ENCODE measurements around the gene TSTD2.

The TSTD2 gene

GRCh38 chr9:97645720-97646119, 12.6 kb upstream of the TSTD2 start:
- Histone ChIP-seq H3K27ac (ENCODE audit: low read depth, low read length, poor library complexity, severe bottlenecking) (no peak overlapping the region), H2AFZ (ENCODE audit: low read length) (no peak overlapping the region), H3K4me1 (ENCODE audit: insufficient read depth, low read length, severe bottlenecking) (no peaks in the 10 kb centered on the region), H3K36me3 (ENCODE audit: insufficient read depth, low read length) (peaks cover 91% of the 10 kb centered on the region), H3K79me2 (ENCODE audit: insufficient read depth, low read length) (peaks cover 20% of the 10 kb centered on the region), H3K4me2 (ENCODE audit: low read length) (no peak overlapping the region), H3K27me3 (ENCODE audit: insufficient read depth, low read length) (no peaks in the 10 kb centered on the region), H3K9me2 (ENCODE audit: low read depth, low read length) (no peaks in the 10 kb centered on the region), H4K20me1 (ENCODE audit: insufficient read depth, low read length) (no peaks in the 10 kb centered on the region), H3K9me3 (ENCODE audit: low read length) (no peaks in the 10 kb centered on the region), H3K4me3 (ENCODE audit: low read depth, low read length, poor library complexity, severe bottlenecking) (no peak overlapping the region), H3K9ac (ENCODE audit: low read length) (no peak overlapping the region), H3F3A (ENCODE audit: insufficient read depth, low read length) (no peaks in the 10 kb centered on the region)
- no peak for TF ChIP-seq CTCF (IDR thresholded peaks at IDR 0.05; ENCODE audit: low read length)
- TF ChIP-seq EZH2 (IDR thresholded peaks at IDR 0.05; ENCODE audit: borderline replicate concordance, low read length) = no peak

GRCh38 chr9:97640325-97640724, 7.2 kb upstream of the TSTD2 start:
- Histone ChIP-seq H3K4me3 (ENCODE audit: low read depth, low read length, poor library complexity, severe bottlenecking) (no peak overlapping the region), H3K79me2 (ENCODE audit: insufficient read depth, low read length) (peaks cover 72% of the 10 kb centered on the region), H3F3A (ENCODE audit: insufficient read depth, low read length) (no peaks in the 10 kb centered on the region), H3K27me3 (ENCODE audit: insufficient read depth, low read length) (no peaks in the 10 kb centered on the region), H3K4me2 (ENCODE audit: low read length) (no peak overlapping the region), H2AFZ (ENCODE audit: low read length) (no peak overlapping the region), H3K36me3 (ENCODE audit: insufficient read depth, low read length) (peaks cover 56% of the 10 kb centered on the region), H3K27ac (ENCODE audit: low read depth, low read length, poor library complexity, severe bottlenecking) (no peak overlapping the region), H3K9me2 (ENCODE audit: low read depth, low read length) (no peaks in the 10 kb centered on the region), H3K9ac (ENCODE audit: low read length) (no peak overlapping the region), H4K20me1 (ENCODE audit: insufficient read depth, low read length) (no peaks in the 10 kb centered on the region), H3K4me1 (ENCODE audit: insufficient read depth, low read length, severe bottlenecking) (peaks cover 28% of the 10 kb centered on the region), H3K9me3 (ENCODE audit: low read length) (no peaks in the 10 kb centered on the region)
- TF ChIP-seq EZH2 (IDR thresholded peaks at IDR 0.05; ENCODE audit: borderline replicate concordance, low read length) (no peak), CTCF (IDR thresholded peaks at IDR 0.05; ENCODE audit: low read length) (no peak)

GRCh38 chr9:97638666-97639065, 5.5 kb upstream of the TSTD2 start:
- H3K9me3 ChIP-seq (ENCODE audit: low read length) = no peaks in the 10 kb centered on the region
- H2AFZ ChIP-seq (ENCODE audit: low read length) = no peak overlapping the region
- H3K27me3 ChIP-seq (ENCODE audit: insufficient read depth, low read length) = no peaks in the 10 kb centered on the region
- no peak overlapping the region for H3K4me3 ChIP-seq (ENCODE audit: low read depth, low read length, poor library complexity, severe bottlenecking)
- H3K4me2 ChIP-seq (ENCODE audit: low read length) = no peak overlapping the region
- peaks cover 39% of the 10 kb centered on the region for H3K4me1 ChIP-seq (ENCODE audit: insufficient read depth, low read length, severe bottlenecking)
- H3F3A ChIP-seq (ENCODE audit: insufficient read depth, low read length) = no peaks in the 10 kb centered on the region
- H3K9ac ChIP-seq (ENCODE audit: low read length) = no peak overlapping the region
- H3K9me2 ChIP-seq (ENCODE audit: low read depth, low read length) = no peaks in the 10 kb centered on the region
- peak; percentile 31; the same call in 1 of the 2 replicates for TF ChIP-seq CTCF (IDR thresholded peaks at IDR 0.05; ENCODE audit: low read length)
- TF ChIP-seq EZH2 (IDR thresholded peaks at IDR 0.05; ENCODE audit: borderline replicate concordance, low read length) = no peak
- no peak overlapping the region for H3K27ac ChIP-seq (ENCODE audit: low read depth, low read length, poor library complexity, severe bottlenecking)
- peaks cover 88% of the 10 kb centered on the region for H3K79me2 ChIP-seq (ENCODE audit: insufficient read depth, low read length)
- no peaks in the 10 kb centered on the region for H4K20me1 ChIP-seq (ENCODE audit: insufficient read depth, low read length)
- H3K36me3 ChIP-seq (ENCODE audit: insufficient read depth, low read length) = peaks cover 40% of the 10 kb centered on the region
